ENCODE results near the gene POLR2B. TPM values are rescaled to one million over a fixed set of nuclear protein-coding genes. Genes with fewer than 3 reads are reported as not detected.

POLR2B gene
- total and polyA plus RNA-seq, 2 of the 8 experiments (the other 6 are each of a cell fraction or from before 2014, with no cell fraction given): 59.3 to 115 TPM

DNA sequence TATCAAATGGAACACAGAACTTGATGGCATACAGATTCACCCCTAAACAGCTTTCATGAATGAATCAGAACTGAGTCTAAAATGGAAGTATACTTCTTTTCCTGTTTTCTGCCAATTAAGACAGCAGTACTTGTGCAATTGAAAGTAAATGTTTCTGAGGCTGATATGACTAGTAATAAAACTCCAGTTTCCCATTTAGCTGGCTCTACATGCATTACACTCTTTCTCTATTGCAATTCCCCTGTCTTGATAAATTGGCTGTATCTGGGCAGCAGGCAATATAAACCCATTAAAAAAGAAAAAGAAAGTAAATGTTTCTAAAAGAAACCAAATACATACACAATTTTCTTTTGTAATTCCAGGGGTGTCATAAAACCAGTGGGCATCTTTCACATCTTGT, 5.9 kb upstream of the POLR2B start (continued):
- TF ChIP-seq E2F6 (IDR thresholded peaks at IDR 0.05): no peak
- no peak for TF ChIP-seq BCL11A (IDR thresholded peaks at IDR 0.05; ENCODE audit: low read depth in 2 of 2, low read length in 2 of 2)
- TF ChIP-seq SIX5 (IDR thresholded peaks at IDR 0.05; ENCODE audit: low read depth, low read length): no peak
- no peak for TF ChIP-seq EZH2 (IDR thresholded peaks at IDR 0.05; ENCODE audit: low read depth, low read length, severe bottlenecking)
- no peak for TF ChIP-seq SIRT6 (IDR thresholded peaks at IDR 0.05; ENCODE audit: low read length)
